HG03520 (cell line): ENCODE data around the gene SV2B.

Experiments used
- ATAC-seq: cut with Tn5 transposase; IDR thresholded peaks from one replicate; pipeline ENCODE4 v1.9.1; 2021; ENCODE audit warnings: mild to moderate bottlenecking, moderate library complexity; ENCODE audit not compliant: unreplicated experiment

The SV2B gene

DNA sequence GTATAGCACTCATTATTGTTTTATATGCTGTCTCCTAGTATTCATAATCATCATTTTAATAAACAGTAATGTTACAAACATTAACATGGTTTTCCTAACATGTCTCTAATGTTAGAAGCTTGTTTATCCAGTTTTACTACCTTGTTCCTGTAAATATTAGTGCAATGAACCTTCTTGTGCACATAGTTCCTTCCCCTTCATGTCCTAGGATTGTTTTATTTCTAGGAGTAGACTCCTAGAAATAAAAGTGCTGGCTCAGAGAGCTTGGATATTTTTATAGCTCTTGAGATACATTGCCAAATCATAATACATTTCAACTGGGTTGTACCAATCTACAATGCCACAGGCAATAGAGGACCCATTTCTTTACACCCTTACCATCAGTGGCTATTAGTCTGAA lies 161.3 kb downstream of the SV2B start:
- ATAC-seq, result no peak

DNA sequence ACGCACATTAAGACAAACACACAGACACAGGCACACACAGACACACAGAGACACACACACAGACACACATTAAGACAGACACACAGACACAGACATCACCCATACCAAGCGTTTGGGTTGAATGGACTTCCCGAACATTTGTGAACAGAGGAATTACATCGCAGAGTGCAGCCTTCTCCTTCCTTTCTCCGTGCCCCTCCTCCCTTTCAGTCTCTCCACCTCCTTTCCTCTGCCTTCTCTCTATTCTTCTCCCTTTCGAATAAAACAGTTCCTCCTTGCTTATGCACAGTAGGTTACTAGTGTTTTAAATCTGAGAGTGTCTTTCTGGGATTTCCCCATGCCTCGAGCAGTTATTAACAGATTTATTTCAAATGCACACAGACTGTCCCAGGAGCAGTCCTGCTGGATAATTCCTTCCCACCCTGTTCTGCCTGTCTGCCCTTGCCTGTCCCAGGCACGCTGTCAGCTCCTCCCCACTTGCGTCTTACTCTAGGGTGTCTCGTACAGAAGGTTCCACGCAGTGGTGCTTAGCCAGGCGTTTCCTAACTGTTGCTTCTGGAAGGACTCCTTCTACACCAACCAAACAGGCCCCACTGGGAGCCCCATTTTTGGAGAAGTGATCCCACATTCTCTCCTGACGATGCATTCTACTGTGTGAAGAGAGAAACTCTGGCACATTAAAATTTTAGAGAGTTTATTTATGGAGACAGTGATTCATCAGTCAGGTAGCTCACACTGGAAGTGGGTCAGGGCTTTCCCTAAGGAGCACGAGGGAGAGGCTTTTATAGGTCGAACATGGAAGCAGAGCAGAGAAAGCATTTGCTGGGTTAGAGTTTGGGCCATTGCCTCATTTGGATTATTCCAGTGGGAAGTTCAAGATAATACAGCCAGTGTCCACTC lies 163.8 kb downstream of the SV2B start:
- no peak for ATAC-seq

- no peak for ATAC-seq
Observed at GRCh38 chr15:91264651-91265351, 164.7 kb downstream of the SV2B start.

DNA sequence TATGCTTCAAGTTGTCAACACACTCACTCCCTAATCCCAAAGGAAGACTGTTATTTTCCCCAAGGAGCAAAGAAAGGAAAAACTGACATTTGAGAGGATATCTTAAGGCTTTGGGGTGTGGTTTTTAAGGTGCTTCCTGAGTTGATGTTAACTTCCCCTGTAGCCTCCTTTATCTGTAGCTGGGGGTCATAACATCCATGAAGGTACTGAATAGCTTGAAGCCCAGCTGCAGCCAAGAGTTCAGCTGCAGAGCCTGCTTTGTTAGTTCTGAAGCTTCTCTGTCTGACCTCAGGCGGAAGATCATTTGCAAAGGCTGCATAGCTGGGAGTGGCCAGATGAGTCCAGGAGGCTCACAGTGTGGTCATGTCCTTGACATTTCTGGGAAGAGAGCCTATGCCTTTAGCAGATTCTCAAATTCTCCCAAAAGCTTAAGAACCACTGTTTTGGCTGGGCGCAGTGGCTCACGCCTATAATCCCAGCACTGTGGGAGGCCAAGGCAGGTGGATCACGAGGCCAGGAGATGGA lies 165.4 kb downstream of the SV2B start:
- no peak for ATAC-seq

- peak; percentile 62 for ATAC-seq
Observed at GRCh38 chr15:91268510-91268909, 168.5 kb downstream of the SV2B start.

GRCh38 chr15:91270747-91271146 lies 170.7 kb downstream of the SV2B start:
- ATAC-seq, result no peak

GRCh38 chr15:91271565-91272153 lies 171.6 kb downstream of the SV2B start:
- ATAC-seq, result no peak

DNA sequence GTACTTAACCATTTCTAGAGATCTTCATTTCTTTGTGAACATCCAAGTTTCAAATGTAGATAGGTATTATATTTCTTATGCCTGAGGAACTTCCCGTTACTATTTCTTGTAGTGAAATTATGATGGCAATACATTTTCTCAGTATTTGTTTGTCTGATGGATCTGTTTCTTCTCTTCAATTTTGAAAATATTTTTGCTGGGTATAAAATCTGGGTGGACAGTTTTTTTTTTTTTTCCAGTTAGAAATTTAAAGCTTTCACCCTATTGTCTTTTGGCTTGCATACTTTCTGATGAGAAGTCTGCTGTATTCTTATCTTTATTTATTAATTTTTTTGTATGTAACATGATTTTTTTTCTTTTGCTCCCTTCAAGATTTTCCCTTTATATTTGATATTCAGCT lies 175.8 kb downstream of the SV2B start:
- ATAC-seq, result no peak

DNA sequence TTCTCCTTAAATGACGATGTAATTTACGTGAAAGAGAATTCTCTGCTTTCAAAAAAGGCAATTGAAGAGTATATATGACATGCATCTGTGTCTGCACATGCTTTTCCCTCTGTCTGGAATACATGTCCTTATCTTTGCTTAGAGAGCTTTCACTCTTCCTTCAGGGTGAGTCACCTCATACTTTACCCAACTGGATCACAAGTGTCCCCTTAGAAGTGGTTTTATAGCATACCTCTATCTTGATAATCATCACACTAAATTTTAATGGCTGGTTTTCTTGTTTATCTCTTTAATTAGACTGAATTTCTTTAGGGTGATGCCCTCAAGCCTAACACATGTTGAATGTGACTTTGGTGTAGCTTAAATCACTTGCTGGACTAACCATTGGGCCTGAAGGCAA lies 178.9 kb downstream of the SV2B start:
- ATAC-seq, result no peak

DNA sequence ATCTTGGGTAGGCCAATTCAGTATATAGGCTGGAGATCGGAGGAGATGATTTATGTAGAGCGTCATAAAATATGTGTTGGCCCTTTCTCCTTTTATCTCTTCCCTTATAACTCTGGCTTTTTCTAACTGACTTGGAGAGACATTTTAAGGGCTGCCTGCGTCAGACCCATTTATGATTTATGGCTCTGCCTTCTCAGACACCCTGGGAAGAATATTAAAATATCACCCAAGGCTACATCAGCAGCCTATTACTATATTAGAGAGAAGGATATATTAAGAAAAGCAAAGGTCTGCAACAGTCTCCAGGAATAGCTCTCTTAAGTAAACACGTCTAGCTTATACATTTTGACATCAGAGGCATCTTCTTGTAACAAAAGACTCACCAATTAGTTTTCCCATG lies 179.4 kb downstream of the SV2B start:
- no peak for ATAC-seq

- no peak for ATAC-seq
Observed at GRCh38 chr15:91281947-91282346, 181.9 kb downstream of the SV2B start.

DNA sequence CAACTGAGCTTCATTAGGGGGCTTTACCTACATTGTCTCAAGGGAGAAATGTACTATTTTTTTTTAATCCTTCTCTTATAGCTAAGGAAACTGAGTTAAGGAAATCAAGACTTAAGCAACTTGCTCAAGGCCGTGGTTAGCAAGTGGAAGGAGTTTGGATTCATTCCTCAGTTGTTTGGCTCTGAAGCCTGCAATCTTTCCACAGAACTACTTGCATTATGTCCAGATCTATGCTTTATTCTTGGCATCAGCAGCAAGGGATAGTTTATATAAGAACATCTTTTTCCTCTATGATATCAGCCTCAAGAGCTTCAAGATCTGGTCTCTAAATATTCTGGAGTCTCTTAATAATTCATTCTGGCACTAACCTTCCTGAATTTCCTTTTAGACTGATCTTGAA lies 182.4 kb downstream of the SV2B start:
- no peak for ATAC-seq

- no peak for ATAC-seq
Observed at GRCh38 chr15:91283155-91283554, 183.1 kb downstream of the SV2B start.

- no peak for ATAC-seq
Observed at GRCh38 chr15:91284758-91285466, 184.9 kb downstream of the SV2B start.

- no peak for ATAC-seq
Observed at GRCh38 chr15:91289324-91289723, 189.3 kb downstream of the SV2B start.

- no peak for ATAC-seq
Observed at GRCh38 chr15:91290553-91290952, 190.5 kb downstream of the SV2B start.

DNA sequence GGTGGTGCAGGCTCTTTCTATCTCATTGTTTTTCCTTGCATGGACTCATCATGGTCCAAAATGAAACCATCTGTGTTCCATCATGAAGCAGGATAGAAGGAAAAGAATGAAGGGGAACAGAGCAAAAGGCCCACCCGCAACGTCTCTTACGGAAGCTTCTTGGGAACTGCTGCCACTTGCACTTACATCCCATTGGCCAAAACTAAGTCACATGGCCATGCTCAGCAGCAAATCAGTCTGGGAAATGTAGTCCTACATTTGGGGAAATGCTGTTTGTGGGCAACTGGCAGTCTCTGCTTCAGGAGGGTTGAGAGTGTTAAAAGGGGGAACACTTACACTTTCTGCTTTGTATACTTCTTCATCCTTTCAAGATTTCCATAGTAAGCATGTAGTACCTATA lies 191.6 kb downstream of the SV2B start:
- ATAC-seq, result peak; percentile 69

- ATAC-seq, result no peak
Observed at GRCh38 chr15:91294344-91294743, 194.3 kb downstream of the SV2B start.

- no peak for ATAC-seq
Observed at GRCh38 chr15:91294795-91295194, 194.7 kb downstream of the SV2B start.

DNA sequence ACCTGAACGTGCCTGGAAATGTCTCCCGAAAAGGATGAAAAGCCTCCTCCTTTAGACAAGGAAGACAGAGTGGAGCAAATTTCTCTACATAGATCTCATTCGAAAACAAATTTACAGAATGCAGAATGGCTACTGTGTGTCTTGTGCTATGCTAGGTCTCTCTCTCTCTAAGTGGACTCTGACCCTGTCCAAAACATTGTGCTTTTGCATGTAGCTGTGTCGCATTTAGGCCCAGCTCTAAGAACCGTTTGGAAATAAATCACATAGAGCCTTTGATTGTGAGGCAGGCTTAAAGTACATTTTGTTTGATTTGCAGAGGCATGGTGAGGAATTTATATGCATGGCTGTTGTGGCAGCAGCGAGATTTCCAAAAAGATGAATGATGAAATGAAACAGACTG lies 198.0 kb downstream of the SV2B start:
- ATAC-seq, result no peak
